ENCODE results near the gene HLA-DRB1.

GRCh38 chr6:32553037-32553742 lies 36.5 kb downstream of the HLA-DRB1 start:
- TF ChIP-seq POLR2A (IDR thresholded peaks at IDR 0.05; ENCODE audit: low read depth, low read length) (no peak), CTCF (IDR thresholded peaks at IDR 0.05; ENCODE audit: extremely low read depth in 1 of 2, insufficient read depth in 1 of 2, low read depth in 1 of 2, low read length in 2 of 2) (no peak), MYC (IDR thresholded peaks at IDR 0.05; ENCODE audit: low read depth, low read length) (no peak), FOS (IDR thresholded peaks at IDR 0.05; ENCODE audit: borderline replicate concordance, insufficient read depth, low read length) (no peak), EZH2 (IDR thresholded peaks at IDR 0.05; ENCODE audit: borderline replicate concordance, low read depth, low read length, severe bottlenecking) (no peak)
